Activated CD4-positive, CD25-positive, alpha-beta regulatory T cell treated with anti-CD3 and anti-CD28 coated beads, Interleukin-2, amount 50 U/mL, for 16 hours (primary cell): ENCODE results near the gene STUB1.

Experiments
- DNase-seq: peaks from one replicate; pipeline ENCODE4 v3.0.0-alpha.2; 2020; ENCODE audit warnings: low read depth, low spot score

The STUB1 gene

GRCh38 chr16:666572-666971, 13.6 kb upstream of the STUB1 start:
- DNase-seq = no peak

- no peak for DNase-seq
Measured at GRCh38 chr16:667113-667779, 13.0 kb upstream of the STUB1 start.

- peak; percentile 86 for DNase-seq
Measured at GRCh38 chr16:667780-668518, 12.3 kb upstream of the STUB1 start, which contains the start of gene RHOT2. Gene RHOT2, plus strand, starts transcription at chr16:668132. Its CDS starts 68 bp downstream, at chr16:668200.

- no peak for DNase-seq
Measured at GRCh38 chr16:668519-669171, 11.6 kb upstream of the STUB1 start.

GRCh38 chr16:669666-670065, 10.5 kb upstream of the STUB1 start:
- no peak for DNase-seq

GRCh38 chr16:670485-671352, 9.5 kb upstream of the STUB1 start:
- DNase-seq = no peak

DNA sequence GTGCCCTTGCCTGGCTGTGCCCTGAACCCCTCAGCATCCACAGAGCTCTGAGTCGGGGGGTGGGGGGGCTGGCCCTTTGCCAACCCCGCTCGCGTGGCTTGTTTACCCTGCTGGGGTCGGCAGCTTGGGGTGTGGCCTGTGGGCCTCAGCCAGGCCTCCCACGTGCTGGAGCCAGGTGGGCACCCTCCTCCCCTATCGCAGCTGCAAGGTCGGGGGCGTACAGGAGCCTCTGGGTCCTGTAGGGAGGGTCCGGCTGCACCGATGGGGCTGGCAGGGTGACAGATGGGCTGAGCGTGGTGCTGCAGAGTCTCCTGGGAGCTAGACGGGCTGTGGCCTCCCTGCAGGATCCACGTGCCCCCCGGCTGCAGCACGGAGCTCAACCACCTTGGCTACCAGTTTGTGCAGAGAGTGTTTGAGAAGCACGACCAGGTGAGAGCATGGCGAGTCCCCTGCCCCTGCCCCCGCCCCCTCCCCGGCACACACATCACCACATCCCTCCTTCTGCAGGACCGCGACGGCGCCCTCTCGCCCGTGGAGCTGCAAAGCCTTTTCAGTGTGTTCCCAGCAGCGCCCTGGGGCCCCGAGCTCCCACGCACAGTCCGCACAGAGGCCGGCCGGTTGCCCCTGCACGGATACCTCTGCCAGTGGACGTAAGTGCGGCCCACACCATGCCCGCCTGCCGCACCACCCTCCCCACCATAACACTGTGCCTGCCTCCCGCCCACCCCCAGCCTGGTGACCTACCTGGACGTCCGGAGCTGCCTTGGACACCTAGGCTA, 8.7 kb upstream of the STUB1 start:
- no peak for DNase-seq

- no peak for DNase-seq
Measured at GRCh38 chr16:672371-672770, 7.8 kb upstream of the STUB1 start.

GRCh38 chr16:672851-673250, 7.4 kb upstream of the STUB1 start:
- no peak for DNase-seq

DNA sequence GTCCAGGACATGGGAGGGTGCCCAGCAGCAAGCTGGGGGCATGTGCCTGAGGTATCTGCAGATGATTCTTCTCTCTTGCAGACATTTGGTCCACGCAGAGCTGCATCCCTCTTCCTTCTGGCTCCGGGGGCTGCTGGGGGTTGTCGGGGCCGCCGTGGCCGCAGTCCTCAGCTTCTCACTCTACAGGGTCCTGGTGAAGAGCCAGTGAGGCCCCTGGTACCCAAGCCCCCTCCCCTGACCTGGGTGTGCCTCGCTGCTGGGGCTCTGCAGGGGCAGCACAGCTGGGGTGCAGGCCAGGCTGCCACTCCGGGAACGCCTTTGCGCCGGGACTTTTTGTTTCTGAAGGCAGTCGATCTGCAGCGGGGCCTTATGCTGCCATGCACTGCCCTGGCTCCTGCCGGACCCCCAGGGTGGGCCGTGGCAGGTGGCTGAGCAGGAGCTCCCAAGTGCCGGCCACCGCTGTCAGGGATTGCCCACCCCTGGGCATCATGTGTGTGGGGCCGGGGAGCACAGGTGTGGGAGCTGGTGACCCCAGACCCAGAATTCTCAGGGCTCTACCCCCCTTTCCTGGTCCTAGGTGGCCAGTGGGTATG, 6.7 kb upstream of the STUB1 start:
- no peak for DNase-seq

DNA sequence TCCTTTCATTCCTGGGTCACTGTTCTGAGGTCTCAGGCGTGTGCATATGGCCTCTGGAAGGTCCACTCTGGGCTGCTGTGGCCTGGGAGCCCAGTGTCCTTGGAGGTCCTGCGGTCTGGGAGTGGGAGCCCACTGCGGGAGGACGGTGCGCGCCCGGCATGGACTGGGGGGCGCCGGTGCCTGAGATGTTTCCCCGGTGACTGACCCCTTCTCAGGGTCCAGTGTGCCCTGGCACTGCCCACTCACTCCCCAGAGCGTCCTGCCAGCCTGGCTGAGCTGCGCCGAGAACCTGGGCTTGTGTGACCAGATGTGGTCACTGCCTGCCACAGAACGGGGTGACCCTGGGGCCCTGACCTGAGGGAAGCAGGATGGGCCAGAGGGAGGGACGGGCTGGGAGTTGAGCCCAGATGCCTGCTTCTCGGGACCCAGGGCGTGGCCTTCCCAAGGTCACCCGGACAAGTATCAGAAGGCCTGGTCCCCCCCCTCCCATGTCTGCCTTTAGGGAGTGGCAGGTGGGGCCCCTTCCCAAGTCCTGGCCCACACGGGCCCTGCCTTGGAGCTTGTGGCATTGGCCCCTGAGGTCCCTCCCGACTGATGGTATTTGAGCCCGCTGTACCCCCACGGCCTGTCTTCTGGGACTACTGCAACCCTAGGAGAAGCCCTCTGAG, 5.9 kb upstream of the STUB1 start:
- no peak for DNase-seq

GRCh38 chr16:674968-675883, 5.0 kb upstream of the STUB1 start, which contains the start of gene RHBDL1:
Gene RHBDL1, plus strand, starts transcription at chr16:675671. Its CDS starts 120 bp downstream, at chr16:675791.
- no peak for DNase-seq

GRCh38 chr16:675884-676564, 4.2 kb upstream of the STUB1 start:
- DNase-seq = no peak

DNA sequence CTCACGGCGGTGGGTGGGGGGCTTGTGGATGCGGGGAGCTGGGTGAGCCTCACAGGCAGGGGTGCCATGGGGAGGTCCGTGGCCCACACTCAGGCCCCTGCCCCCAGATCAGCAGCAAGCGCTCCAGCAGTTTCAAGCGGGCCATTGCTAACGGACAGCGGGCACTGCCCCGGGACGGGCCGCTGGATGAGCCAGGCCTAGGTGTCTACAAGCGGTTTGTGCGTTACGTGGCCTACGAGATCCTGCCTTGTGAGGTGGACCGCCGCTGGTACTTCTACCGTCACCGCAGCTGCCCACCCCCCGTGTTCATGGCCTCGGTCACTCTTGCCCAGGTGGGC, 3.7 kb upstream of the STUB1 start:
- no peak for DNase-seq

DNA sequence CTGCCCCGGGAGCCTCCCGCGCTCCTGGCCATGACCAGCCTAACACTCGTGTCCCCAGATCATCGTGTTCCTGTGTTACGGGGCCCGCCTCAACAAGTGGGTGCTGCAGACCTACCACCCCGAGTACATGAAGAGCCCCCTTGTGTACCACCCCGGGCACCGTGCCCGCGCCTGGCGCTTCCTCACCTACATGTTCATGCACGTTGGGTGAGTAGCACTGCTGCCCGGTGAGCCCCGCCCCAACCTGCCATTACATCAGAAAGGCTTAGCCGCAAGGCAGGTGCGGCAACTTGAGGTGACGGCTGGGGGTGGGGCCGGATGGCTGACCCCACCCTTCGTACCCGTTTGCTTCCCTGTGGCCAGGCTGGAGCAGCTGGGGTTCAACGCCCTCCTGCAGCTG, 3.3 kb upstream of the STUB1 start:
- DNase-seq = no peak

- DNase-seq = no peak
Measured at GRCh38 chr16:677316-678190, 2.7 kb upstream of the STUB1 start.

DNA sequence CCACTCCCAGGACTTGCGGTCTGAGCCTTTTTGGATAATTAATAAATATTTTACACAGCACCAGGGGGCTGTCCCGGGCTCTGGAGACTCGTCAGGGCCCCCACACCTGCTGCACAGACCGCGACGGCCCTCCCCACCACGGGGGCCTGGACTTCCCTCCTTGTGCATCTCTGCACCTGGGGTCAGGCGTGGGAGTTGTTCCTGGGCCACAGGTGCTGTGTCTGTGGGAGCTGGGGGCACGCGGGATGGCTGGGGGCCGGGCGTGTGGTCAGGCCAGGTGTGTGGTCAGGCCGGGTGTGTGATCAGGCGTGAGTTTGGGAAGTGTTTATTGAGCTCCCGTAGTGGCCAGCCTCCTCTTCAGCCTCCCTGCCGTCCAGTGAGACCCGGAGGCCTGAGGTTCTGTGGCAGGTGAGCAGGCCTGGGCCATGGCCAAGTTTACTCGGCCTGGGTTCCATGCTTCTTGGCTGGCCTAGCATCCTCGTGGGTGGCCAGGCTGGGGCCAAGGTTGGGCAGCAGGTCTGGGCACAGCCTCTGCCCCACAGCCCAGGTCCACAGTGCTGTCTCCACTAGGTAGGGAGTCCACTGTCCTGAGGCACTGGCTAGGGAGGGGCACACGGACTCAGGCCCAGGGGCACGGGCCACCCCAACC, 1.9 kb upstream of the STUB1 start:
- DNase-seq = no peak
